Measurements from ENCODE around the gene TAF1C. TPM values are rescaled to one million over a fixed set of nuclear protein-coding genes. Genes with fewer than 3 reads are reported as not detected.

The TAF1C gene
- total and polyA plus RNA-seq, 9 of the 15 experiments (the other 6 are each of a cell fraction or from before 2014, with no cell fraction given) = 1.5 to 74.8 (median 21.0) TPM

DNA sequence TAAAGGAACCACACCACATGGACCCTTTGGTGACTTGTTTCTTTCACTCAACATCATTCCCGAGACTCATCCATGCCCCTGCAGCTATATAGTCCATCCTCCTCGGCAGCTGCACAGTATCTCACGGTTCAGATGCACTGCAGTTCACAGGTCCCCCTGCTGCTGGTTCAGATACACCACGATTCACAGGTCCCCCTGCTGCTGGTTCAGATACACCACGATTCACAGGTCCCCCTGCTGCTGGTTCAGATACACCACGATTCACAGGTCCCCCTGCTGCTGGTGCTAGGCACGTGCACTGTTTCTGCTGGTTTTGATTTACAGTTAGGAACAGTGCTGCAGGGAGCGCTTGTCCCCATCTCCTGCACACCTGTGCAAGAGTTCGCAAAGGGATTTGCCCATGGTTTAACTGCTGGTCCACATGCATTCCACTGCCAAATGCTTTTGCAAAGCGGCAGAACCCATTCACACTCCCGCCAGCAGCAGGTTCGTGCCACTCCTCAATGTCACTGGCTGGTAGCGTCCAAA, 45.6 kb downstream of the TAF1C start (continued):
- TF ChIP-seq, protein P1, sequence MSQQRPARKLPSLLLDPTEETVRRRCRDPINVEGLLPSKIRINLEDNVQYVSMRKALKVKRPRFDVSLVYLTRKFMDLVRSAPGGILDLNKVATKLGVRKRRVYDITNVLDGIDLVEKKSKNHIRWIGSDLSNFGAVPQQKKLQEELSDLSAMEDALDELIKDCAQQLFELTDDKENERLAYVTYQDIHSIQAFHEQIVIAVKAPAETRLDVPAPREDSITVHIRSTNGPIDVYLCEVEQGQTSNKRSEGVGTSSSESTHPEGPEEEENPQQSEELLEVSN (IDR thresholded peaks at IDR 0.05; ENCODE audit: borderline replicate concordance in 1 of 2, extremely low read depth in 1 of 2, insufficient read depth in 1 of 2, insufficient read length in 1 of 2, low read depth in 1 of 2, low read length in 1 of 2, poor library complexity in 1 of 2, severe bottlenecking in 1 of 2) = peak in 1 of 2 experiments; percentile 33
- TF ChIP-seq CBFA2T3 (IDR thresholded peaks at IDR 0.05) = peak; percentile 89
- TF ChIP-seq NFIC (IDR thresholded peaks at IDR 0.05) = peak; percentile 60; the same call in 1 of the 2 replicates
- TF ChIP-seq MYC (IDR thresholded peaks at IDR 0.05; ENCODE audit: low read depth, low read length) = peak; percentile 43
- no peak for TF ChIP-seq MYC (CRISPR knock-in tag; IDR thresholded peaks at IDR 0.05; ENCODE audit: borderline replicate concordance, low read depth)
- TF ChIP-seq DACH1 (IDR thresholded peaks at IDR 0.05; ENCODE audit: partially characterized antibody) = peak; percentile 18
- 0 out of 2 replicates have a peak, but pooled peaks have one; percentile 19 for TF ChIP-seq ZEB2 (IDR thresholded peaks at IDR 0.05)
- peak; percentile 84 for TF ChIP-seq CBFA2T2 (conservative IDR thresholded peaks at IDR 0.05)
- no peak for TF ChIP-seq ZNF75A (CRISPR knock-in tag; IDR thresholded peaks at IDR 0.05)
- TF ChIP-seq SIRT6 (IDR thresholded peaks at IDR 0.05; ENCODE audit: low read depth, low read length) = no peak
- TF ChIP-seq CBFB (CRISPR knock-in tag; IDR thresholded peaks at IDR 0.05) = no peak
- TF ChIP-seq, protein P2, sequence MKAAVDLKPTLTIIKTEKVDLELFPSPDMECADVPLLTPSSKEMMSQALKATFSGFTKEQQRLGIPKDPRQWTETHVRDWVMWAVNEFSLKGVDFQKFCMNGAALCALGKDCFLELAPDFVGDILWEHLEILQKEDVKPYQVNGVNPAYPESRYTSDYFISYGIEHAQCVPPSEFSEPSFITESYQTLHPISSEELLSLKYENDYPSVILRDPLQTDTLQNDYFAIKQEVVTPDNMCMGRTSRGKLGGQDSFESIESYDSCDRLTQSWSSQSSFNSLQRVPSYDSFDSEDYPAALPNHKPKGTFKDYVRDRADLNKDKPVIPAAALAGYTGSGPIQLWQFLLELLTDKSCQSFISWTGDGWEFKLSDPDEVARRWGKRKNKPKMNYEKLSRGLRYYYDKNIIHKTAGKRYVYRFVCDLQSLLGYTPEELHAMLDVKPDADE (conservative IDR thresholded peaks at IDR 0.05; ENCODE audit: control insufficient read depth, low read depth, low read length) = peak; percentile 31; the same call in 1 of the 2 replicates
- TF ChIP-seq TAL1 (IDR thresholded peaks at IDR 0.05) = peak; percentile 76; the same call in 1 of the 2 replicates
- peak; percentile 52 for TF ChIP-seq MEIS2 (IDR thresholded peaks at IDR 0.05; ENCODE audit: partially characterized antibody)
- 0 out of 2 replicates have a peak, but pooled peaks have one; percentile 20 for TF ChIP-seq SP1 (CRISPR knock-in tag; IDR thresholded peaks at IDR 0.05)
- TF ChIP-seq, protein P3, sequence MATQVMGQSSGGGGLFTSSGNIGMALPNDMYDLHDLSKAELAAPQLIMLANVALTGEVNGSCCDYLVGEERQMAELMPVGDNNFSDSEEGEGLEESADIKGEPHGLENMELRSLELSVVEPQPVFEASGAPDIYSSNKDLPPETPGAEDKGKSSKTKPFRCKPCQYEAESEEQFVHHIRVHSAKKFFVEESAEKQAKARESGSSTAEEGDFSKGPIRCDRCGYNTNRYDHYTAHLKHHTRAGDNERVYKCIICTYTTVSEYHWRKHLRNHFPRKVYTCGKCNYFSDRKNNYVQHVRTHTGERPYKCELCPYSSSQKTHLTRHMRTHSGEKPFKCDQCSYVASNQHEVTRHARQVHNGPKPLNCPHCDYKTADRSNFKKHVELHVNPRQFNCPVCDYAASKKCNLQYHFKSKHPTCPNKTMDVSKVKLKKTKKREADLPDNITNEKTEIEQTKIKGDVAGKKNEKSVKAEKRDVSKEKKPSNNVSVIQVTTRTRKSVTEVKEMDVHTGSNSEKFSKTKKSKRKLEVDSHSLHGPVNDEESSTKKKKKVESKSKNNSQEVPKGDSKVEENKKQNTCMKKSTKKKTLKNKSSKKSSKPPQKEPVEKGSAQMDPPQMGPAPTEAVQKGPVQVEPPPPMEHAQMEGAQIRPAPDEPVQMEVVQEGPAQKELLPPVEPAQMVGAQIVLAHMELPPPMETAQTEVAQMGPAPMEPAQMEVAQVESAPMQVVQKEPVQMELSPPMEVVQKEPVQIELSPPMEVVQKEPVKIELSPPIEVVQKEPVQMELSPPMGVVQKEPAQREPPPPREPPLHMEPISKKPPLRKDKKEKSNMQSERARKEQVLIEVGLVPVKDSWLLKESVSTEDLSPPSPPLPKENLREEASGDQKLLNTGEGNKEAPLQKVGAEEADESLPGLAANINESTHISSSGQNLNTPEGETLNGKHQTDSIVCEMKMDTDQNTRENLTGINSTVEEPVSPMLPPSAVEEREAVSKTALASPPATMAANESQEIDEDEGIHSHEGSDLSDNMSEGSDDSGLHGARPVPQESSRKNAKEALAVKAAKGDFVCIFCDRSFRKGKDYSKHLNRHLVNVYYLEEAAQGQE (IDR thresholded peaks at IDR 0.05; ENCODE audit: borderline replicate concordance) = peak; percentile 14; the same call in 1 of the 2 replicates
- TF ChIP-seq, protein P3 (CRISPR knock-in tag; IDR thresholded peaks at IDR 0.05; ENCODE audit: low read depth) = no peak
- TF ChIP-seq KDM1A (IDR thresholded peaks at IDR 0.05) = peak; percentile 83 to 84
- TF ChIP-seq YY1 (IDR thresholded peaks at IDR 0.05; ENCODE audit: borderline replicate concordance in 1 of 3, control insufficient read depth in 1 of 3, extremely low read depth in 1 of 3, insufficient read depth in 3 of 3, insufficient read length in 1 of 3, insufficient replicate concordance in 2 of 3, low read depth in 1 of 3, low read length in 2 of 3) = no peak
